ENCODE data around the gene UTRN.

UTRN gene

DNA sequence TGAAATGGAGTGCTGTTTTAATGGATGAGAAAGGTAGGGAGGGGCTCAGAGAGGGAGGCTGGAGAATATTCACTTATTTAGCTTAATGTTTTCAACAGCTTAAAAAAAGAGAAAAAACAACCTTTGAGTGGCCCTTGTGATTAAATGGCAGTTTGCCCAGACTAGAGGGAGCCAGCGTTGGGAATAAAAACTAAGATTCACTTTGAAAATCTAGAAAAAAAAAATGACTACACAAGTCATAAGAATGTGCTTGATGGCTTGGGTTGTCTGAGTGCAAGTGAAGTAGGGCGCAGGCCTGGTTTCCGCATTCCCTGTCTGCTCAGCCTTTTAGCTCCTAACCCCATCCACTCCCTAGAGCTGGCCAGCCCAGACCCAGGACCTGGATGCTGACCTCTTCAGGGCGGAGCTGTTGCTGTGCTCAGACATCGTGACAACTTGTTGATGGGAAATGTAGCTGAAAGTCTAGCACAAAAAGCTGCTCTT lies 28.9 kb downstream of the UTRN start:
- no peak for DNase-seq (ENCODE audit: low read depth)

- DNase-seq (ENCODE audit: low read depth): no peak
Measured at GRCh38 chr6:144314562-144314961, 29.4 kb downstream of the UTRN start.

GRCh38 chr6:144315226-144315980 lies 30.3 kb downstream of the UTRN start:
- no peak for DNase-seq (ENCODE audit: low read depth)

- no peak for DNase-seq (ENCODE audit: low read depth)
Measured at GRCh38 chr6:144315981-144316861, 31.1 kb downstream of the UTRN start.

GRCh38 chr6:144316862-144317195 lies 31.7 kb downstream of the UTRN start:
- DNase-seq (ENCODE audit: low read depth): no peak

- no peak for DNase-seq (ENCODE audit: low read depth)
Measured at GRCh38 chr6:144317736-144318135, 32.6 kb downstream of the UTRN start.

DNA sequence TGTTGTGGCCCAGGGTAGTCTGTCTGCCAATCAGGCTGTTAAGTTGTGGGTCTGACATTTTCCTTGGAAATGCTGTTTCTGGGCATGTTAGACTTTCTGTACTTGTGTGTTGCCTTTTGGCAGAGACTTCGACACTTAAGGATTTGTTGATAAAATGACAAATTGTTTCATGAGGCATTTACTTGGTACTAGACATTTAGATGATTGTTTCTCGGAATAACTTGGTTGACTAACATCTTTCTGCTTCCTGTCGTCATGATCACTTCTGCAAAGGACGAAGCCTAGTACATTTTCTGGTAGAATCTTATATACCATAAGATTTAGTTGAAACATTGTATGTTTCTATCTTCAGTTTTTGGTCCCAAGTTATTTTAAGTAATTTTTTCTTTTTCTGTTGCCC lies 34.1 kb downstream of the UTRN start:
- no peak for DNase-seq (ENCODE audit: low read depth)

- no peak for DNase-seq (ENCODE audit: low read depth)
Measured at GRCh38 chr6:144320741-144321140, 35.6 kb downstream of the UTRN start.

DNA sequence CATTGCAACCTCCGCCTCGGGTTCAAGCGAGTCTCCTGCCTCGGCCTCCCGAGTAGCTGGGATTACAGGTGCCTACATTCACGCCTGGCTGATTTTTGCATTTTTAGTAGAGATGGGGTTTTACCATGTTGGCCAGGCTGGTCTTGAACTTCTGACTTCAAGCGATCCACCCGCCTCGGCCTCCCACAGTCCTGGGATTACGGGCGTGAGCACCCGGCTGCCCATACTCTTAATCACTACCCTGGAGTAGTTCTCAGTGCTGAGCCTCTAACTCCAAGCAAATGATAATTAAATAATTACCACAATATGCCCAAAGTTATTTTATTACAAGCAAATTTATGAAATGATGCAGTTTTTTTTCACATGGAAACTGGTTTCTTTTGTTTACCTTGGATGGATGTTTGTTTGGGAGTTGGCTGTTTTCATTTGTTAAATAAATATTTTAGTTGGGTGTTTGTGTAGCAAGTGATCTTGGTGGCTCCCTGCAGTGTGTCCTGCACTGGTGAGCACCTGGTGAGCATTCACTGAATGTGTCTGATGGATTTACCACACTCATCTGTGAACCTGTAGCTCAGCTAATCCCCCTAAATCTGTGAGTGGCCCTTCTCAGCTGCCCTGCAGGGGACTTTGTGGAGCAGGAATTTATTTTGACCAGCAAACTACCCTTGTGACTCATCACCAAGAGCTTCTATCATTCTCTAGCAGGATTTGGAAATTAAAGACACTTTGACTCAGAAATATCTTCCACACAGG lies 36.9 kb downstream of the UTRN start:
- DNase-seq (ENCODE audit: low read depth): no peak

- no peak for DNase-seq (ENCODE audit: low read depth)
Measured at GRCh38 chr6:144325232-144325631, 40.1 kb downstream of the UTRN start.

DNA sequence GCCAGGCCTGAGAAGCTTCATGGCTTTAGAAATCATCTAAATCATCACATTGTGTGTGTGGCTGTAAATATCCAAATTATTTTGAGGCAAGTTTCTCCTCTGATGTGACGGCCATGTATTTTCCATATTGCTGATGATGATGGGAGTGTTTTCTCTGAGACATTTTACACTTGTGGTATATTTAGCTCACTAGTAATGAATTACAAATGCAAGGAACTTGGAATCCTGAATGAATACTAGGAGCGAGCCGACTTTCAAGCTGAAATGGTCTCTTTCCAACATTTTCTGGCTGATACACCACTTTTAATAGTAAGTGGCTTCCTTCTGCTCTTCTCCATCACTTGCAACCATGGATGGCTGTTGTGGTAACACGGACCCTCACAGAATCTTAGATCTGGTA lies 41.3 kb downstream of the UTRN start:
- DNase-seq (ENCODE audit: low read depth): no peak

DNA sequence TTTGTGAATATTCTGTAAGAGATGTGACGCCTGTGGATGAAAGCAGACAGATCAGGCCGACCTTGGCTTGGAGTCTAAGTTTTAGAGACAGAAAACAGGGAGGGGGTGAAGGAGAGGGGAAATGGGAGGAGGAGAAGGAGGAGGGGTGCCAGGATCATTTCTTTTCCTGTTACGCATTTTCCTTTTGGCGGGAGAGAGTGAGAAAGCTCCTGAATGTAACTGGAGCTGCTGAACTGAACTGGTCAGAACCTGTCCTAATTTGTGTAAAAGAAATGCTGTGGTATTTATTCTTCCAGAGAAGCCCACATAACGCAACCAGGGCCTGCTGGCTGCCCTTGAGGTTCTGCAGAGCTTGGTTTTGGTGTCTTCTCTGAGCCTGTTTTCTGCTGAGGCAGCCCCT lies 41.9 kb downstream of the UTRN start:
- DNase-seq (ENCODE audit: low read depth): no peak

DNA sequence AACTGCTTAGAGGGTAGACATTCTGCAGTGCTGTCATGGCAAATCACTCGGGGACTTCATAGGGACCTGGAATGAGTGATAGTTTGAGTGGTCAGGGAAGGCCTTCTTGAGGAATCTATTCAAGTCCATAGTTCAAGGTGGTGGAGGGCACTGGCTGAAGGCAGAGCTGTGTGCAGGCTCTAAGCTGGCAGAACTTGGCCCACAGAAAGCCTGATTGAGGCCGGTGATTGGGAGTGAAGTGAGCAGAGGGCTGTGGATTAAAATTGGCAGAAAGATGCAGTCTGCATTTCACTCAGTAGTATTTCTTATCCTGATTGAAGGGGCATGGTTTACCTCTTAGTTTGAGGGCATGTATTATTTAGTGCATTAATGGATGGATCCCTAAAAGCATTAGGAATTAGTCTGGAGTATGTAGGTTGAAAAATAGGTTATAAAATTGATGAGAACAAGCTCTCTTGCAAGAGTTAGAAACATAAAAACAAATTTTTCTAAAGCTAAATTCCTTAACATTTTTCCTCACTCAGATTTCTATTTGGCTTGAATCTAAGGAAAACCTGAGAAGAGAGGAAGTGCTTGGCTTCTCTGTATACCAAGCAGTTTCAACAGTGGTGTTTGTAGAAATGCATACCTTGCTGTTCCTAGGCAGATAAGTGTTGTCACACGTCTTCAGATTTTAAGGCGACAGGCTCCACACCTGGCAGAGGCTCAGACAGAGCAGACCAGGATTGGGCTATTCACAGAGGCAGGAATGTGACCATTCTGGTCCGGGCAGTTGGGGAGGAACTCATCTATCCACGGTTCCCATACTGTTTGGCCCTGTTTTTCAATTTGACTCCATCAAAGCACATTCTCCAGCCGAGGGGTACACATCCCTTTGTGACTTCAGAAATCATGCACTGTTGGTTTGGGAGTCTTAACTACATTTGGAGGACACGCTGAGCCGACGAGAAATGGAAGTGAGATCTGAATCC lies 45.2 kb downstream of the UTRN start:
- no peak for DNase-seq (ENCODE audit: low read depth)

GRCh38 chr6:144331491-144331969 lies 46.4 kb downstream of the UTRN start:
- no peak for DNase-seq (ENCODE audit: low read depth)

DNA sequence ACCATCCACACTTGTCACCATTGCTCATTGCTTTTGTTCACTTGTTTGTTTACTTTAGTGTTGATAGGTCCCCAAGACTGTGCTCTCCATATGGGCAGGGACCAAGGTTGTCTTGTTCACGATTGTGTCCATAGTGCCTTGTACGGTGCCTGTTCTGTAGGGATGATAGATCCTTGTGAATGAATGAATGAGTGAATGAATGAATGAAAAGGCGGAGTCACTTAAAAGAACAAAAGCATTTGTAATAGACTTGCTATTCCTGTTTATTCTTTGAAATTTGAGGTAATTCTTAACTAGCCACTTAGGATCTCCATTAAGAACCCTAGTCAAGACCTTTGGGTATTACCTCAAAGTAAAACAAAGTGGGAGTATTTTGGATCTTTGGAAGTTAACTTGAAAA lies 47.0 kb downstream of the UTRN start:
- no peak for DNase-seq (ENCODE audit: low read depth)

DNA sequence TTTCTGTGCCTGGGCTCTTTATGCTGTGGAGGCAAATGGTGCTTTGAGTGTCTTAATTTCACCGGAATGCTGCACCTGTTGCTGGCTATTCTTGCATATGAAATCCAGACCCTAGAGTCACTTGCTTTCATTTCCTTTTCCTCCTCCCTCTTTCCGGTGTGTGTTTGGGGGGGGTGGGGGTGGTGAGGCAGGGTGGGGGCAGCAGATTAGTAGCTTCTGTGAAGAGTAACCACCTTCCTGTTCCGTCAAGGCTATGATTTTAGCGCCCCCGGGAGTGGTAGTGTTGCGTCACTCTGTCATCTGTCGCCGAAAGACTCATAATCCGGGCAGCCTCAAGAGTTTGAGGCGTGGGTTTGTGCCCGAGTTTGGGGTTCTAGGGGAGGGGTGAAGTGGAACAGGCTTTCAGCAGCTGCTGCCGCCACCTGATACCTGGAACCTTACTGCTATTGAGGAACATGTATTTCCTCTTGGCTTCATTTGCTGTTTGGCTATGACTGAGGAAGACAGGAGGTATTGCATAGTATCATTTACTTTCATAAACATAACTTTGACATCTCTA lies 49.1 kb downstream of the UTRN start:
- DNase-seq (ENCODE audit: low read depth): peak; percentile 62

Measured in T-helper 22 cell (primary cell).